PC-3 (cell line): ENCODE measurements around the gene NPFF. TPM values are rescaled to one million over a fixed set of nuclear protein-coding genes. Genes with fewer than 3 reads are reported as not detected.
A peak's percentile ranks its signal among the peaks of the same experiment; 100 is the strongest.

ENCODE experiments used
- ATAC-seq: fragments of 200-7000 bp; cut with Tn5 transposase; 2 replicates; pipeline ENCODE4 v1.9.1; 2020; ENCODE audit warnings: mild to moderate bottlenecking, moderate library complexity
- BruUV-seq: library from RNA; stranded (reverse); fragments of 400-500 nt; replicated peaks from 2 replicates; lab custom pipeline; 2021; lab: Mats Ljungman, UMichigan
- CTCF ChIA-PET: fragments of 300-600 bp; sonication (Branson Sonifier 250); formaldehyde crosslinking; loops from one replicate; lab custom pipeline; 2022; ENCODE audit warnings: antibody characterized with exemption; lab: Charles Lee
- POLR2A ChIA-PET: fragments of 300-600 bp; sonication (Branson Sonifier 250); formaldehyde crosslinking; loops from one replicate; lab custom pipeline; 2022; ENCODE audit warnings: antibody characterized with exemption; ENCODE audit not compliant: unreplicated experiment; lab: Charles Lee
- DNase-seq: peaks from one replicate; pipeline ENCODE4 v3.0.0-alpha.2; 2015
- H2AFZ ChIP-seq: fragments of 300-600 bp; sonication (generic); 2 replicates; pipeline ENCODE4 v1.6.0; 2016; ENCODE audit warnings: antibody characterized with exemption, low read length
- H3F3A ChIP-seq: fragments of 300-600 bp; sonication (generic); one replicate; pipeline ENCODE4 v1.6.0; 2017; ENCODE audit warnings: antibody characterized with exemption, low read length, control low read depth, mild to moderate bottlenecking; ENCODE audit not compliant: unreplicated experiment
- H3K27ac ChIP-seq: fragments of 300-600 bp; sonication (generic); 2 replicates; pipeline ENCODE4 v1.5.1; 2016; ENCODE audit warnings: mild to moderate bottlenecking, low read length
- H3K27me3 ChIP-seq: fragments of 300-600 bp; sonication (generic); 2 replicates; pipeline ENCODE4 v1.6.1; 2016; ENCODE audit warnings: low read length, mixed read lengths
- H3K36me3 ChIP-seq: fragments of 300-600 bp; sonication (generic); 2 replicates; pipeline ENCODE4 v1.6.1; 2016; ENCODE audit warnings: low read depth, mixed run types, low read length, mixed read lengths
- H3K4me1 ChIP-seq: fragments of 300-600 bp; sonication (generic); 2 replicates; pipeline ENCODE4 v1.5.1; 2016; ENCODE audit warnings: low read length; ENCODE audit not compliant: insufficient read depth
- H3K4me2 ChIP-seq: fragments of 300-600 bp; sonication (generic); 2 replicates; pipeline ENCODE4 v1.6.0; 2016; ENCODE audit warnings: low read length
- H3K4me3 ChIP-seq: fragments of 300-600 bp; sonication (generic); 2 replicates; pipeline ENCODE4 v1.5.1; 2016; ENCODE audit warnings: mild to moderate bottlenecking, low read length, mixed read lengths
- H3K79me2 ChIP-seq: fragments of 300-600 bp; sonication (generic); 2 replicates; pipeline ENCODE4 v1.6.1; 2017; ENCODE audit warnings: low read length, mixed read lengths
- H3K9ac ChIP-seq: fragments of 300-600 bp; sonication (generic); 2 replicates; pipeline ENCODE4 v1.6.0; 2016; ENCODE audit warnings: mild to moderate bottlenecking, low read length
- H3K9me2 ChIP-seq: fragments of 300-600 bp; sonication (generic); replicated peaks from 2 replicates; pipeline ENCODE4 v1.6.1; 2016; ENCODE audit warnings: mixed run types, low read length, mixed read lengths
- H3K9me3 ChIP-seq: fragments of 300-600 bp; sonication (generic); 2 replicates; pipeline ENCODE4 v1.6.1; 2016; ENCODE audit warnings: low read length, mixed read lengths
- H4K20me1 ChIP-seq: fragments of 300-600 bp; sonication (generic); 2 replicates; pipeline ENCODE4 v1.6.1; 2016; ENCODE audit warnings: low read length, mixed read lengths
- CTCF ChIP-seq: fragments of 300-600 bp; sonication (generic); conservative IDR thresholded peaks from 2 replicates; pipeline ENCODE4 v1.5.1; 2017; ENCODE audit warnings: antibody characterized with exemption, low read depth, mild to moderate bottlenecking, low read length
- EZH2 ChIP-seq: fragments of 300-600 bp; sonication (generic); IDR thresholded peaks from one replicate; pipeline ENCODE4 v1.6.1; 2017; ENCODE audit warnings: antibody characterized with exemption, mild to moderate bottlenecking, low read length; ENCODE audit not compliant: unreplicated experiment
- EZH2phosphoT487 ChIP-seq: fragments of 300-600 bp; sonication (generic); IDR thresholded peaks from 2 replicates; pipeline ENCODE4 v1.6.1; 2018; ENCODE audit warnings: mild to moderate bottlenecking, antibody characterized with exemption, low read length, borderline replicate concordance
- intact Hi-C: fragments of 100-400 bp; cut with micrococcal nuclease; formaldehyde crosslinking; loops from 2 replicates; pipeline ENCODE4 v1.9.0; 2023
- total RNA-seq: library from RNA; depleted of rRNA; stranded (reverse); fragments of >200 nt; gene quantifications from 2 replicates; pipeline ENCODE4 v1.2.3, GENCODE V29; 2014

Gene NPFF
- total RNA-seq, 1 experiment from 2014 or later = not detected

GRCh38 chr12:53508534-53509170, 1.4 kb upstream of the NPFF start:
- intact Hi-C loops = loop anchor here (2.0 kb wide), 1 partner anchor 184 kb away; no protein-coding TSS in a partner anchor
- Histone ChIP-seq H3K9me2 (no peaks in the 10 kb centered on the region), H2AFZ (no peak overlapping the region), H3K36me3 (peaks cover 16% of the 10 kb centered on the region; the same call in 1 of the 2 replicates), H3K27ac (no peak overlapping the region), H3K9me3 (no peaks in the 10 kb centered on the region), H3F3A (no peaks in the 10 kb centered on the region), H3K79me2 (peaks cover 4% of the 10 kb centered on the region; the same call in 1 of the 2 replicates), H3K4me2 (no peak overlapping the region), H3K9ac (no peak overlapping the region), H3K4me3 (no peak overlapping the region), H3K27me3 (no peaks in the 10 kb centered on the region), H3K4me1 (peaks cover 17% of the 10 kb centered on the region), H4K20me1 (no peaks in the 10 kb centered on the region)
- no TSS peak for BruUV-seq
- TF ChIP-seq EZH2 = no peak
- TF ChIP-seq CTCF = peak; percentile 93
- POLR2A ChIA-PET = no interaction called here
- peak; percentile 94 for DNase-seq
- CTCF ChIA-PET = interaction anchor here (0.6 to 1.6 kb wide), 8 partner anchors 10 to 156 kb away, joined by 3 to 6 read pairs (median 4); partner anchors contain the start of gene MAP3K12
- peak; percentile 79 for ATAC-seq

DNA sequence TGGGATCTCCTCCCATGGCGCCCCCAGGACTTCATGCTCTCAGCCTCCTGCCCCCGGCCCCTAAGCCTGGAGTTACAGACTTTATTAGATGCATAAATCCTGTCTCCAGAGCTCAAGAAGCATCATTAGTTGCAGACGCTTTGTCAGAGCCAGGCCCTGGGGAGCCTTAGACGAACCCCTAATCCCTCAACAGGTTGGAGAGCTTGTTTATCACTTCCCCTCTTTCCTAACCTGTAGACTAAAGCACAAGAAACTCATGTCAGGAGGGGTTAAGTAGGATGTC, 260 bp upstream of the NPFF start:
- BruUV-seq = no TSS peak
- ATAC-seq (no peak), DNase-seq (no peak)
- H3K36me3 ChIP-seq = peaks cover 21% of the 10 kb centered on the region; the same call in 1 of the 2 replicates
- H2AFZ ChIP-seq = no peak overlapping the region
- H3F3A ChIP-seq = no peaks in the 10 kb centered on the region
- no peaks in the 10 kb centered on the region for H3K9me3 ChIP-seq
- no peak overlapping the region for H3K4me3 ChIP-seq
- CTCF ChIA-PET = no interaction called here
- peaks cover 15% of the 10 kb centered on the region for H3K79me2 ChIP-seq
- no peak overlapping the region for H3K27ac ChIP-seq
- H3K4me2 ChIP-seq = no peak overlapping the region
- H3K27me3 ChIP-seq = no peaks in the 10 kb centered on the region
- POLR2A ChIA-PET = no interaction called here
- intact Hi-C loops = no loop called here
- no peaks in the 10 kb centered on the region for H3K9me2 ChIP-seq
- H3K9ac ChIP-seq = no peak overlapping the region
- H3K4me1 ChIP-seq = peaks cover 17% of the 10 kb centered on the region
- H4K20me1 ChIP-seq = no peaks in the 10 kb centered on the region
- TF ChIP-seq EZH2phosphoT487 = no peak
- TF ChIP-seq CTCF = no peak
- TF ChIP-seq EZH2 = no peak

DNA sequence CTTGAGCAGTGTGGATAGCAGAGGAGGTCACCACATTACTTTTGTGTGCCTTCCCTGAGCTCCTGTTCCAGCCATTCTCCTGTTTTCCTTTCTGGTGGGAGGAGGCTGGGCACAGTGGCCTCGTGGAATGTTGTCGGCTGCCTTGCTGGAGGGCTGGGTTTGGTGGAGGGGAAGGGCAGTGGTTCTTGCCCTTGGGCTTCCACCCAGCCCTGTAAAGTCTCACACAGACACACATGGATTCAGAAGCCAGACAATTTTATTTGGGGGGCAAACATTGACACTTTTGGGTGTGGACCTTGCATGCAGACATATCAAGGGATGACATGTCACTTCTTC, 866 bp downstream of the NPFF start:
- no peaks in the 10 kb centered on the region for H3K9me2 ChIP-seq
- ATAC-seq (peak; percentile 5), DNase-seq (no peak)
- H3K27me3 ChIP-seq = no peaks in the 10 kb centered on the region
- no peak overlapping the region for H2AFZ ChIP-seq
- H3K36me3 ChIP-seq = peaks cover 21% of the 10 kb centered on the region; the same call in 1 of the 2 replicates
- BruUV-seq = no TSS peak
- ChIA-PET POLR2A (no interaction called here), CTCF (interaction anchor here (0.6 kb wide), 1 partner anchor 116 kb away, joined by 5 read pairs; no protein-coding TSS in a partner anchor)
- peak overlapping the region; percentile 23; the same call in 1 of the 2 replicates for H3K27ac ChIP-seq
- peaks cover 28% of the 10 kb centered on the region for H3K4me1 ChIP-seq
- H3K79me2 ChIP-seq = peaks cover 26% of the 10 kb centered on the region
- H3K4me2 ChIP-seq = no peak overlapping the region
- H3K9ac ChIP-seq = no peak overlapping the region
- TF ChIP-seq EZH2phosphoT487 = no peak
- no peak for TF ChIP-seq CTCF
- TF ChIP-seq EZH2 = no peak
- no peaks in the 10 kb centered on the region for H4K20me1 ChIP-seq
- no peaks in the 10 kb centered on the region for H3F3A ChIP-seq
- intact Hi-C loops = no loop called here
- no peaks in the 10 kb centered on the region for H3K9me3 ChIP-seq
- H3K4me3 ChIP-seq = no peak overlapping the region
